IMR-90 (cell line): Measurements from ENCODE around the gene LSM6.

Experiments used
- BHLHE40 ChIP-seq: fragments of 150-350 bp; IDR thresholded peaks from 2 replicates; pipeline ENCODE4 v1.6.1; 2016; ENCODE audit warnings: mild to moderate bottlenecking, low read depth, low read length
- CEBPB ChIP-seq: IDR thresholded peaks from 2 replicates; pipeline ENCODE4 v1.6.1; 2012; ENCODE audit warnings: low read depth, low read length, improper control_type of control experiment
- CHD1 ChIP-seq: IDR thresholded peaks from 2 replicates; pipeline ENCODE4 v1.6.1; 2012; ENCODE audit warnings: low read depth, low read length, improper control_type of control experiment
- CTCF ChIP-seq: conservative IDR thresholded peaks from 2 replicates; pipeline ENCODE4 v1.5.1; 2012; ENCODE audit warnings: mild to moderate bottlenecking, low read depth, low read length, improper control_type of control experiment
- MAZ ChIP-seq: IDR thresholded peaks from 2 replicates; pipeline ENCODE4 v1.6.1; 2012; ENCODE audit warnings: low read depth, mild to moderate bottlenecking, low read length, improper control_type of control experiment, moderate library complexity, borderline replicate concordance
- POLR2A ChIP-seq: IDR thresholded peaks from 2 replicates; pipeline ENCODE4 v1.6.1; 2012; ENCODE audit warnings: mild to moderate bottlenecking, low read depth, low read length
- RAD21 ChIP-seq: IDR thresholded peaks from 2 replicates; pipeline ENCODE4 v1.6.1; 2012; ENCODE audit warnings: low read length, improper control_type of control experiment
- RCOR1 ChIP-seq: IDR thresholded peaks from 2 replicates; pipeline ENCODE4 v1.6.1; 2012; ENCODE audit warnings: mild to moderate bottlenecking, low read length, improper control_type of control experiment; ENCODE audit not compliant: insufficient replicate concordance
- RFX5 ChIP-seq: IDR thresholded peaks from 2 replicates; pipeline ENCODE4 v1.8.0; 2012; ENCODE audit warnings: low read depth, mild to moderate bottlenecking, low read length, moderate library complexity
- USF2 ChIP-seq: fragments of 150-350 bp; IDR thresholded peaks from 2 replicates; pipeline ENCODE4 v1.6.1; 2017; ENCODE audit warnings: mild to moderate bottlenecking, antibody characterized with exemption, low read length, low read depth

GRCh38 chr4:146132445-146132844, 43.1 kb upstream of the LSM6 start:
- TF ChIP-seq CTCF (no peak), POLR2A (no peak), MAZ (no peak), BHLHE40 (no peak), RCOR1 (no peak), RFX5 (no peak), CEBPB (no peak), RAD21 (no peak), USF2 (no peak), CHD1 (no peak)
